Psoas muscle (tissue), 8 donors: ENCODE measurements around the gene CAND2. TPM values are rescaled to one million over a fixed set of nuclear protein-coding genes. Genes with fewer than 3 reads are reported as not detected.

ENCODE experiments used
- ATAC-seq, 4 donors: fragments of 200-7000 bp; cut with Tn5 transposase; one replicate each; pipeline ENCODE4 v1.9.1; 2020; ENCODE audit warnings: moderate library complexity in 3 of 4, mild to moderate bottlenecking in 2 of 4
- DNase-seq, 2 donors: peaks; one replicate each; pipeline ENCODE4 v3.0.0-alpha.2; 2020
- H3K27ac ChIP-seq: fragments of 200-600 bp; one replicate; pipeline ENCODE4 v1.8.0; 2022
- H3K27me3 ChIP-seq, 3 donors: fragments of 200-600 bp in 1 of 3; one replicate each; pipeline versions ENCODE4 v1.6.1 to v1.8.0; 2013 to 2022; ENCODE audit warnings: low read length in 2 of 3, mild to moderate bottlenecking in 2 of 3, moderate library complexity in 1 of 3; ENCODE audit not compliant: insufficient read depth in 3 of 3
- H3K36me3 ChIP-seq, 2 donors: fragments of 200-600 bp in 1 of 2; one replicate each; pipeline versions ENCODE4 v1.6.1 to v1.8.0; 2013 to 2022; ENCODE audit warnings: low read depth in 1 of 2, mild to moderate bottlenecking in 1 of 2, moderate library complexity in 1 of 2; ENCODE audit not compliant: insufficient read depth in 1 of 2
- H3K4me1 ChIP-seq: fragments of 200-600 bp; one replicate; pipeline ENCODE4 v1.8.0; 2022
- H3K4me3 ChIP-seq: fragments of 200-600 bp; one replicate; pipeline ENCODE4 v1.8.0; 2022; ENCODE audit warnings: mild to moderate bottlenecking
- H3K9me3 ChIP-seq: fragments of 200-600 bp; one replicate; pipeline ENCODE4 v1.8.0; 2022
- CTCF ChIP-seq: fragments of 200-600 bp; IDR thresholded peaks from one replicate; pipeline ENCODE4 v1.8.0; 2022; ENCODE audit warnings: antibody characterized with exemption
- WGBS, 3 donors: extraction: QIAGEN DNeasy Blood & Tissue Kit; methylation state at CpG; one replicate each; pipeline versions ENCODE4 v1.1.6 to v1.1.7; 2013; 5-methylcytosine and 5-hydroxymethylcytosine counted together
- intact Hi-C, 2 donors: fragments of 100-400 bp; cut with DNase I; formaldehyde crosslinking; loops; one replicate each; pipeline versions ENCODE4 v1.11.0 to v1.14.2; 2022
- long read RNA-seq, 2 donors: library from polyadenylated mRNA; unstranded; transcript quantifications; one replicate each; pipeline ENCODE4 v2.0.0, GENCODE V29; 2021
- polyA plus RNA-seq, 3 donors: library from polyadenylated mRNA; stranded (reverse); fragments of 200-250 nt; gene quantifications; one replicate each; pipeline ENCODE4 v1.2.3, GENCODE V29; 2013
- total RNA-seq, 4 donors: library from RNA; stranded (reverse); fragmentation: NEBNext Ultra II Directional in 2 of 4; extraction: Animal tissue kit (Norgen Biotek cat#: 25700) in 2 of 4; gene quantifications; one replicate each; pipeline versions ENCODE4 v1.2.1 to v1.2.4, GENCODE V29; 2021 to 2023
- donor health status: healthy with polysubstance abuse.
- donor health status: DM: no; HTN: no; CAD: no; lungs with moderate emphysema.
- donor health status: Bipolar disorder and iron deficiency.
- donor health status: healthy.
- donor health status: DM: yes; HTN: yes; CAD: no.
- donor health status: DM: no; HTN: no; CAD: no.
- donor health status: DM: no; HTN: no; CAD: no.
- donor health status: DM: yes; HTN: yes; CAD: no.

CAND2 gene
- 100 to 1,000 TPM; 128 to 220 (median 138) TPM for total RNA-seq
- polyA plus RNA-seq, result 10 to 100 TPM in 2 of 3 donors, 1 to 10 TPM in 1; 3.7 to 65.3 (median 48.8) TPM
- long read RNA-seq, donor 1, full-length matches to known transcripts, result 38 of 151 reads
- long read RNA-seq, donor 1, partial matches to known transcripts, result 105 of 151 reads
- long read RNA-seq, donor 1, other reads (novel, unspliced or antisense), result 8 of 151 reads
- long read RNA-seq, donor 2, full-length matches to known transcripts, result 44 of 312 reads
- long read RNA-seq, donor 2, partial matches to known transcripts, result 256 of 312 reads
- long read RNA-seq, donor 2, other reads (novel, unspliced or antisense), result 12 of 312 reads

- Histone ChIP-seq H3K27me3 (no peaks in the 10 kb centered on the region), H3K4me1 (peaks cover 33% of the 10 kb centered on the region), H3K9me3 (no peaks in the 10 kb centered on the region), H3K4me3 (peak within 1 kb of the TSS; percentile 84), H3K27ac (peak within 1 kb of the TSS; percentile 95), H3K36me3 (no peaks in the 10 kb centered on the region)
- ATAC-seq (peak; percentile 79 to 81 (median 80)), DNase-seq (peak; percentile 83 to 90)
- intact Hi-C loops, result no loop called here
- no peak for TF ChIP-seq CTCF
- 5 to 9% (median 7%) methylated on average over 31 to 61 of the region's 61 CpGs for WGBS, 3 donors
Observed at GRCh38 chr3:12796171-12797123, at the start of gene CAND2. CAND2 (plus strand) TSS chr3:12796680; CDS start chr3:12796721, 41 bp downstream.

- peaks cover 28% of the 10 kb centered on the region for H3K4me1 ChIP-seq
- H3K36me3 ChIP-seq, result no peaks in the 10 kb centered on the region
- H3K9me3 ChIP-seq, result no peaks in the 10 kb centered on the region
- intact Hi-C loops, result no loop called here
- no peak for ATAC-seq
- no peak overlapping the region for H3K4me3 ChIP-seq
- no peak for DNase-seq
- no peak overlapping the region for H3K27ac ChIP-seq
- TF ChIP-seq CTCF, result no peak
- 93 to 95% (median 93%) methylated on average over 5 of the region's 5 CpGs for WGBS, 3 donors
- H3K27me3 ChIP-seq, result no peaks in the 10 kb centered on the region
Observed at GRCh38 chr3:12748477-12748876, 48.0 kb upstream of the CAND2 start.

DNA sequence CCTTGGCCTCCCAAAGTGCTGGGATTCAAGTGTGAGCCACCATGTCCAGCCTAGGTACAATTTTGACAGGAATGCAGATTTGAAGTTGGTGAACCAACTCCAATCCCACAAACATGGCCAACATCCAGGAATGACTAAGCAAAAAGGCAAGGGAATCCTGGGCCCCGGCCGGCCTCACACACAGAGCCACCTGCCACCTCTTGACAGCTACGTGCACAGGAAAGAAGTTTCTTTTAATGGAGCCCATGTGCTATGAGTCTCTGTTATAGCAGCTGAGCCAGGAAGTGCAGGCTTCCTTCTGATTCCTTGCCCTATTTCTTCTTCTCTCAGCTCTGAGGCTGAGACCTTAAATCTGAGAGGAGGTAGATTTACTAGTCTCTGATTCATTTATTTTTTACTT, 46.3 kb upstream of the CAND2 start:
- intact Hi-C loops, result loop anchor here in 1 of 2 donors (2.0 kb wide), 1 partner anchor 49 kb away; no protein-coding TSS in a partner anchor
- peaks cover 28% of the 10 kb centered on the region for H3K4me1 ChIP-seq
- peak; percentile 60 to 81 (median 75) for ATAC-seq
- DNase-seq, result peak in 1 of 2 donors; percentile 45
- peak overlapping the region; percentile 88 for H3K27ac ChIP-seq
- H3K4me3 ChIP-seq, result no peak overlapping the region
- TF ChIP-seq CTCF, result no peak
- H3K36me3 ChIP-seq, result no peaks in the 10 kb centered on the region
- WGBS, 3 donors, result 4 to 15% (median 6%) methylated on average over 3 of the region's 3 CpGs
- H3K9me3 ChIP-seq, result no peaks in the 10 kb centered on the region
- no peaks in the 10 kb centered on the region for H3K27me3 ChIP-seq

GRCh38 chr3:12750658-12751071, 45.8 kb upstream of the CAND2 start:
- intact Hi-C loops, result loop anchor here in 1 of 2 donors (2.0 kb wide), 1 partner anchor 48 kb away; no protein-coding TSS in a partner anchor
- DNase-seq (peak in 1 of 2 donors; percentile 32), ATAC-seq (peak; percentile 43 to 67 (median 61))
- Histone ChIP-seq H3K27me3 (no peaks in the 10 kb centered on the region), H3K27ac (peak overlapping the region; percentile 88), H3K4me1 (peaks cover 28% of the 10 kb centered on the region), H3K9me3 (no peaks in the 10 kb centered on the region), H3K4me3 (no peak overlapping the region), H3K36me3 (no peaks in the 10 kb centered on the region)
- 25 to 66% (median 40%) methylated on average over 4 of the region's 4 CpGs for WGBS, 3 donors
- TF ChIP-seq CTCF, result no peak
